Breast epithelium (tissue), 4 donors: ENCODE data around the gene C1GALT1. TPM values are rescaled to one million over a fixed set of nuclear protein-coding genes. Genes with fewer than 3 reads are reported as not detected.

ENCODE experiments used
- DNase-seq, 2 donors: peaks; one replicate each; pipeline ENCODE4 v3.0.0-alpha.2; 2019; ENCODE audit warnings: low spot score in 2 of 2
- H3K27ac ChIP-seq, 2 donors: fragments of 200-600 bp; sonication (generic) in 1 of 2; one replicate each; pipeline ENCODE4 v1.5.1; 2016 to 2019; ENCODE audit warnings: mild to moderate bottlenecking in 1 of 2
- H3K27me3 ChIP-seq, 2 donors: fragments of 200-600 bp; sonication (generic) in 1 of 2; one replicate each; pipeline versions ENCODE4 v1.5.1 to v1.6.0; 2017 to 2019; ENCODE audit warnings: control low read depth in 1 of 2, mild to moderate bottlenecking in 1 of 2
- H3K36me3 ChIP-seq: fragments of 200-600 bp; one replicate; pipeline ENCODE4 v1.5.1; 2019
- H3K4me1 ChIP-seq, 2 donors: fragments of 200-600 bp; sonication (generic); one replicate each; pipeline ENCODE4 v1.5.1; 2016 to 2019; ENCODE audit warnings: control low read depth in 1 of 2
- H3K4me3 ChIP-seq, 3 donors: fragments of 200-600 bp; sonication (generic); 1 replicate in 2 of 3; 2 replicates in 1 of 3; pipeline ENCODE4 v1.5.1; 2016 to 2019; ENCODE audit warnings: mild to moderate bottlenecking in 3 of 3, moderate library complexity in 2 of 3
- H3K9me3 ChIP-seq, 2 donors: fragments of 200-600 bp; sonication (generic) in 1 of 2; one replicate each; pipeline ENCODE4 v1.5.1; 2016 to 2019; ENCODE audit warnings: control low read depth in 1 of 2
- POLR2A ChIP-seq: fragments of 450-650 bp; IDR thresholded peaks from one replicate; pipeline ENCODE4 v1.6.1; 2016; ENCODE audit warnings: antibody characterized with exemption, mild to moderate bottlenecking, moderate library complexity
- POLR2AphosphoS5 ChIP-seq, 3 donors: sonication (generic); formaldehyde crosslinking; IDR thresholded peaks; one replicate each; pipeline ENCODE4 v1.6.1; 2017; ENCODE audit warnings: antibody characterized with exemption in 3 of 3
- intact Hi-C: fragments of 100-400 bp; cut with DNase I; formaldehyde crosslinking; loops from one replicate; pipeline ENCODE4 v1.15.1; 2023; ENCODE audit warnings: low total_unique reads
- total RNA-seq, 3 donors: library from RNA; depleted of rRNA; stranded (reverse); fragments of >200 nt; gene quantifications; one replicate each; pipeline ENCODE4 v1.1.0, GENCODE V29; 2016
- TF ChIP-seq, protein P1 (sequence below), 3 donors: fragments of 450-650 bp; IDR thresholded peaks; one replicate each; pipeline ENCODE4 v1.5.1; 2016 to 2017; ENCODE audit warnings: antibody characterized with exemption in 3 of 3, mild to moderate bottlenecking in 3 of 3, moderate library complexity in 3 of 3

C1GALT1 gene
- total RNA-seq, 3 donors from 2014 or later: 30.8 to 35.5 (median 34.7) TPM

DNA sequence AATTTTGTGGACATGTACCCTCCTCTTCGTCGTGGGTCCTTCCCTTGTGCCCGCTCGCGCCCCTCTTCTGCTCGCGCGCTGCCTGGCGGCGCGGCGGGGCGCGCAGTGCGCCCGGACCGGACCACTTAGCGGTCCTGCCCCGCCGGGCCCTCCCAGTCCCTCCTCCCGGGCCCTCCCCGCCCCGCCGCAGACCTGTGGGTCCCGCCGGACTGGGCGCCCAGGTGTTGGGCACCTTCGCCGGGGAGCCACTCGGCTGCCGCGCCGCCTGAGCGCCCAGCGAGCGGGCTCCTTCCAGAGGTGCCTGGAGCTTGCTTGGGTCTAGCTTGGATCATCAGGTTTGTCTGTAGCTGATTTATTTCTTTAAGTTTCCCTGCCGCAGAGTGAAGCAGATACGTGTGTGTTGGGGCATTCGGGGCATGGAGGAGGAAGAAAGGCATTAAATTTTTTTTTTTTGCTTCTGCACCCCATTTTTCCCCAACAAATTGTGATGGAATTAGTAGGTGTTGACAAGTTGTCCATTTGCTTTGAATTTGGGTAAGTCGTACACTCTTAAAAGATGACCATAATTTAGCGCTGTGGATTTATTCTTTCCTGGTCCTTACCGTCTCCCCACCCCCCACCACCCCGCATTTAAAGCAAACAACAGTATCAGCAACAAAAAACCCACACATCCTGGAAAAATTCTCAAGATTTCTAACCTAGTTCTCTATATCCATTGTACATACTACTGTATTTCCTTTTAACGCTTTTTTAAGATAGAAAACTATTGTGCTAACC, 905 bp downstream of the C1GALT1 start:
- Histone ChIP-seq H3K36me3 (no peaks in the 10 kb centered on the region), H3K27me3 (no peaks in the 10 kb centered on the region), H3K9me3 (no peaks in the 10 kb centered on the region), H3K27ac (peak overlapping the region; percentile 88 to 98), H3K4me1 (no peaks in the 10 kb centered on the region), H3K4me3 (peak overlapping the region; percentile 69 to 94 (median 89))
- TF ChIP-seq, protein P1, sequence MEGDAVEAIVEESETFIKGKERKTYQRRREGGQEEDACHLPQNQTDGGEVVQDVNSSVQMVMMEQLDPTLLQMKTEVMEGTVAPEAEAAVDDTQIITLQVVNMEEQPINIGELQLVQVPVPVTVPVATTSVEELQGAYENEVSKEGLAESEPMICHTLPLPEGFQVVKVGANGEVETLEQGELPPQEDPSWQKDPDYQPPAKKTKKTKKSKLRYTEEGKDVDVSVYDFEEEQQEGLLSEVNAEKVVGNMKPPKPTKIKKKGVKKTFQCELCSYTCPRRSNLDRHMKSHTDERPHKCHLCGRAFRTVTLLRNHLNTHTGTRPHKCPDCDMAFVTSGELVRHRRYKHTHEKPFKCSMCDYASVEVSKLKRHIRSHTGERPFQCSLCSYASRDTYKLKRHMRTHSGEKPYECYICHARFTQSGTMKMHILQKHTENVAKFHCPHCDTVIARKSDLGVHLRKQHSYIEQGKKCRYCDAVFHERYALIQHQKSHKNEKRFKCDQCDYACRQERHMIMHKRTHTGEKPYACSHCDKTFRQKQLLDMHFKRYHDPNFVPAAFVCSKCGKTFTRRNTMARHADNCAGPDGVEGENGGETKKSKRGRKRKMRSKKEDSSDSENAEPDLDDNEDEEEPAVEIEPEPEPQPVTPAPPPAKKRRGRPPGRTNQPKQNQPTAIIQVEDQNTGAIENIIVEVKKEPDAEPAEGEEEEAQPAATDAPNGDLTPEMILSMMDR (IDR thresholded peaks at IDR 0.05): no peak
- TF ChIP-seq POLR2A (no peak), POLR2AphosphoS5 (IDR thresholded peaks at IDR 0.05) (peak in 1 of 3 donors; percentile 10)
- DNase-seq: peak; percentile 48 to 56
- intact Hi-C loops: no loop called here

DNA sequence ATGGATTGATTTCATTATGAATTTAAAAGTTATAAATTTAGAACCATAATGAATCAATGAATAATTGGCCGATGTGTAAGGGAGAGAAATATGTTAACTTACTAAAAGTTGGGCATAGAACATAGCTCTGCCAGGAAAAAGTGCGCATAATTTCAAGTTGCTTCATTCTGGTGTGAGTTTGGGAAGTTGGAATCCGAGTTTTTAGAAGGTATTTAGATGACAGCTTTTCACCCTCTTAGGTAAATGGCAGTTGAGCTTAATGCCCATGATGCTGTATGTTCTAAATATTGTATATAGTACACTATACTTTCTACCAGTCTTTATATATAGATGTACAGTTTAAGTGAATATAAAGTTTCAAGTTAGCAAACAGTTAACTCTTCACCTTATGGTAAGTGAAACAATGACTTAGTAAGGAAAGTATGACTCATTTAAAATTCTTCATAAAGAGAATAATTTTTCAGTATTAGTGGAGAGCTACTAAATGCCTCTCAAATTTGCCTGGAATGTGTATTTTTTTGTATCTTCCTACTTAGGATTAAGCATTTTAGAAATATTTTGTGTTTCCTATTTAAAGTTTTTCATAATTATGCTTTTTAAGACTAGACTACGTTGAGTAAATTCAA, 1.6 kb downstream of the C1GALT1 start:
- TF ChIP-seq, protein P1 (IDR thresholded peaks at IDR 0.05): no peak
- TF ChIP-seq POLR2AphosphoS5 (IDR thresholded peaks at IDR 0.05) (no peak), POLR2A (no peak)
- no peaks in the 10 kb centered on the region for H3K27me3 ChIP-seq
- intact Hi-C loops: no loop called here
- no peaks in the 10 kb centered on the region for H3K4me1 ChIP-seq
- DNase-seq: no peak
- peak overlapping the region; percentile 69 to 94 (median 89) for H3K4me3 ChIP-seq
- H3K27ac ChIP-seq: no peak overlapping the region
- no peaks in the 10 kb centered on the region for H3K9me3 ChIP-seq
- H3K36me3 ChIP-seq: no peaks in the 10 kb centered on the region

DNA sequence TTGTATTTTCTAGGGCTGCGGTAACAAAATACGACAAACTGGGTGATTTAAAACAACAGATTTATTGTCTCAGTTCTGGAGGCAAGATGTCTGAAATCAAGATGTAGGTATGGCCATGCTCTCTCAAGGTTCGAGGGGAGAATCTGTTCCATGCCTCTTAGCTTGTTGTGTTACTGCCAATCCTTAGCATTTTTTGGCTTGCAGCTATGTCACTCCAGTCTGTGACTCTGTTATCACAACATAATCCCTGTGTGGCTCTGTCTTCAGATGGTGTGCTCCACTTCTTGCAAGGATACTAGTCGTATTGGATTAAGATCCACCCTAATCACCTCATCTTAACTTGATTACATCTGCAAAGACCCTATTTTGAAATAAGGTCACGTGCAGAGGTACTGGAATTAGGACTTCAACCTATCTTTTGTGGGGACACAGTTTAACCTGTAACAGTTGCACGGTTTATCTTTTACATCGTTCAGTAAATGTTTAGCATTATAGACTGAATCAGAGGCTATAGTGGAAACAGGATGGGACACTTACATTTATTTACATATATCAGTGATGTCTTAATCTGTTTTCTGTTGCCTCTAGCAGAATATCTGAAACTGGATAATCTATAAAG, 3.1 kb downstream of the C1GALT1 start:
- Histone ChIP-seq H3K36me3 (no peaks in the 10 kb centered on the region), H3K27ac (no peak overlapping the region), H3K4me1 (no peaks in the 10 kb centered on the region), H3K4me3 (no peak overlapping the region), H3K27me3 (no peaks in the 10 kb centered on the region), H3K9me3 (no peaks in the 10 kb centered on the region)
- TF ChIP-seq POLR2A (no peak), POLR2AphosphoS5 (IDR thresholded peaks at IDR 0.05) (no peak)
- TF ChIP-seq, protein P1 (IDR thresholded peaks at IDR 0.05): no peak
- no peak for DNase-seq
- intact Hi-C loops: no loop called here

DNA sequence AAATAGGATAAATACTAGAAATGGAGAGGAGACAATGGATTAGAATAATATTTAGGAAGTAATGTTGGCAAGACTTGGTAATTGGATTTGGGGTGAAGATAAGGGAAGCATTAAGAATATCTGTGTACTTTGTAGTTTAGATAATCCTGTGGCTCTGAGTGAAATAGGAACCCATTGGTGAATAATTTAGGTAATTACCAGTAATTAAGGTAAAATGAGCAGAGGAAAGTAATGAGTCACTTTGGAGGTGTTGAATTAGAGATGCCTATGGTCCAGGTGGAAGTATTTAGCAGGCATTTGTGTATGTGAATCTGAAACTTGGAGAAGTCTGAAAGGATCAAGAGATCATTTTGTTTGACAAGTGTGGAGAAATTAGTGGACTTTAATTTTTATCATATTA, 5.7 kb downstream of the C1GALT1 start:
- Histone ChIP-seq H3K27ac (no peak overlapping the region), H3K4me3 (no peak overlapping the region), H3K36me3 (no peaks in the 10 kb centered on the region), H3K27me3 (no peaks in the 10 kb centered on the region), H3K4me1 (no peaks in the 10 kb centered on the region), H3K9me3 (no peaks in the 10 kb centered on the region)
- TF ChIP-seq, protein P1 (IDR thresholded peaks at IDR 0.05): no peak
- no peak for TF ChIP-seq POLR2AphosphoS5 (IDR thresholded peaks at IDR 0.05)
- TF ChIP-seq POLR2A: no peak
- no peak for DNase-seq
- intact Hi-C loops: no loop called here

DNA sequence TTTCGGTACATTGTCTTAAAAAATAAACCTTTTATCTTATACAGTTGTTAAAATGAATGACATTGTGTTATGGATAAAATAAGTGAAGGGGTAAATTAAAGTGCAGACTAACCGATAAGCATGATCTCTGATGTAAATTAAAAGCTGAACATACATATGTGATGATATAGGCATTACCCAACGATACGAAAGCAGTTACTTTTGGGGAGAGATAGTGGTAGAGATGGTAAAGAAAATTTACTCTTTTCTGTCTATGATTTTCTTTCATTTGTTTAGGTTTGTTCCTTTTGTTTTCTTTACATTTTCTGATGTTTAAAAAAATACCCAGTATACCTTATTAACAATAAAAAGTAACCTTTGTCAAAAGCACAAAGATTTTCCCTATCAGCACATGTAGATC, 6.4 kb downstream of the C1GALT1 start:
- Histone ChIP-seq H3K36me3 (no peaks in the 10 kb centered on the region), H3K27ac (no peak overlapping the region), H3K4me3 (no peak overlapping the region), H3K4me1 (no peaks in the 10 kb centered on the region), H3K27me3 (no peaks in the 10 kb centered on the region), H3K9me3 (no peaks in the 10 kb centered on the region)
- TF ChIP-seq, protein P1 (IDR thresholded peaks at IDR 0.05): no peak
- no peak for TF ChIP-seq POLR2A
- TF ChIP-seq POLR2AphosphoS5 (IDR thresholded peaks at IDR 0.05): no peak
- intact Hi-C loops: no loop called here
- no peak for DNase-seq
